ENCODE results near the gene LGALS3. TPM values are rescaled to one million over a fixed set of nuclear protein-coding genes. Genes with fewer than 3 reads are reported as not detected.

Gene LGALS3
- total and polyA plus RNA-seq, 2 experiments from 2014 or later, result 461 to 766 TPM

DNA sequence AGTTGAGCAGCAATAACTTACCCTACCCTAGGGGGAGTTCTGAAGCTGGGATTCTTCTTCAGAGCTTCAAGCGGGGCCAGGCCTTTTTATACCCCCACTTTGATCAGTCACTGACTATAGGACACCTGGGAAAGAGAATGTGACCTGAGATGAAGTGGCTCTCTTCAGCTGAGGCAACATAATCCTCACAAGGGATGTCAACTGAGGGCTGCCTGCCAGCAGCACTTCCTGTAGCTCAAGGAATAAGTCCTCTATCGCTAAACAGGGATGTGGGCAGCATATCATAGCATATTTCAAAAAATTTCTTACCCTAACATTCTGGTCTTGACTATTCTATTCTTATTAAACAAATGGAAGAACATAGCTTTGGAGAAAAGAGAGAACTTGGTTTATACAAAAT is 17.4 kb downstream of the LGALS3 start:
- TF ChIP-seq, protein P1, sequence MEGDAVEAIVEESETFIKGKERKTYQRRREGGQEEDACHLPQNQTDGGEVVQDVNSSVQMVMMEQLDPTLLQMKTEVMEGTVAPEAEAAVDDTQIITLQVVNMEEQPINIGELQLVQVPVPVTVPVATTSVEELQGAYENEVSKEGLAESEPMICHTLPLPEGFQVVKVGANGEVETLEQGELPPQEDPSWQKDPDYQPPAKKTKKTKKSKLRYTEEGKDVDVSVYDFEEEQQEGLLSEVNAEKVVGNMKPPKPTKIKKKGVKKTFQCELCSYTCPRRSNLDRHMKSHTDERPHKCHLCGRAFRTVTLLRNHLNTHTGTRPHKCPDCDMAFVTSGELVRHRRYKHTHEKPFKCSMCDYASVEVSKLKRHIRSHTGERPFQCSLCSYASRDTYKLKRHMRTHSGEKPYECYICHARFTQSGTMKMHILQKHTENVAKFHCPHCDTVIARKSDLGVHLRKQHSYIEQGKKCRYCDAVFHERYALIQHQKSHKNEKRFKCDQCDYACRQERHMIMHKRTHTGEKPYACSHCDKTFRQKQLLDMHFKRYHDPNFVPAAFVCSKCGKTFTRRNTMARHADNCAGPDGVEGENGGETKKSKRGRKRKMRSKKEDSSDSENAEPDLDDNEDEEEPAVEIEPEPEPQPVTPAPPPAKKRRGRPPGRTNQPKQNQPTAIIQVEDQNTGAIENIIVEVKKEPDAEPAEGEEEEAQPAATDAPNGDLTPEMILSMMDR (IDR thresholded peaks at IDR 0.05; ENCODE audit: poor library complexity), result no peak
- TF ChIP-seq EZH2 (IDR thresholded peaks at IDR 0.05; ENCODE audit: borderline replicate concordance), result no peak
- no peak for TF ChIP-seq EZH2phosphoT487 (IDR thresholded peaks at IDR 0.05; ENCODE audit: low read depth, severe bottlenecking, unreplicated experiment)
- H3K36me3 ChIP-seq (replicated peaks; ENCODE audit: insufficient read depth, low read depth), result no peaks in the 10 kb centered on the region
- WGBS (ENCODE audit: low lambda C conversion rate, missing lambda C conversion rate), result 96% methylated on average over 2 of the region's 2 CpGs

DNA sequence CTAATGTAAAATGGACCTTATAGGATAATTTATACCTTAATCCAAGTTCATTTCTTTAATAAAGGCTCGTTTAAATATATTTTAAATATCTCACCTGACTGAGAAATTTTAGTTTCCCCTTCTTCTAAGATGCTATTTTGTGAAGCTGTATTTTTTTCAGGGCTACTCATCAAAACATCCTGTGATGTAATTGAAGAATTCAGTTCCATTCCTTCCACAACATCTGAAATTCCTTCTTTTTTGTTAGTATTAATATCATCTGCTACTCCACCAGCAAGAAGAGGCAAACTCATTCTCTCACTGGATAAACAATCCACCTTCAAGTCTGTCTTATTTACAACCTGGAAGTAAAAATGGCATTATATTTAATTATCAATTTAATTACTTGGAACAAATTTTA is 22.5 kb downstream of the LGALS3 start:
- H3K79me2 ChIP-seq, result no peaks in the 10 kb centered on the region
- no peak overlapping the region for H3K27ac ChIP-seq
- no peak overlapping the region for H2AFZ ChIP-seq
- H3K4me3 ChIP-seq, result no peak overlapping the region
- no peak overlapping the region for H3K4me2 ChIP-seq
- H3K27me3 ChIP-seq, result no peaks in the 10 kb centered on the region
- H3K36me3 ChIP-seq (replicated peaks; ENCODE audit: insufficient read depth, low read depth), result no peaks in the 10 kb centered on the region
- no peaks in the 10 kb centered on the region for H3K9me3 ChIP-seq (ENCODE audit: low read depth)
- H3K9me2 ChIP-seq (replicated peaks; ENCODE audit: insufficient read depth), result no peaks in the 10 kb centered on the region
- no peaks in the 10 kb centered on the region for H3K4me1 ChIP-seq (ENCODE audit: insufficient read depth)
- TF ChIP-seq, protein P1 (IDR thresholded peaks at IDR 0.05; ENCODE audit: poor library complexity), result no peak
- TF ChIP-seq EZH2 (IDR thresholded peaks at IDR 0.05; ENCODE audit: borderline replicate concordance) (no peak), EZH2phosphoT487 (IDR thresholded peaks at IDR 0.05; ENCODE audit: low read depth, severe bottlenecking, unreplicated experiment) (no peak)
- no peak for DNase-seq (ENCODE audit: low spot score)
- WGBS (ENCODE audit: low lambda C conversion rate, missing lambda C conversion rate), result 83% methylated on average over 1 of the region's 1 CpG
- no peaks in the 10 kb centered on the region for H4K20me1 ChIP-seq (ENCODE audit: insufficient read depth, poor library complexity, severe bottlenecking)

More for the DNA sequence above, 17.4 kb downstream of the LGALS3 start:
- Histone ChIP-seq H3K27ac (no peak overlapping the region), H3K27me3 (no peaks in the 10 kb centered on the region), H3K9me3 (ENCODE audit: low read depth) (no peaks in the 10 kb centered on the region), H3K4me1 (ENCODE audit: insufficient read depth) (no peaks in the 10 kb centered on the region), H3K9me2 (replicated peaks; ENCODE audit: insufficient read depth) (no peaks in the 10 kb centered on the region), H2AFZ (no peak overlapping the region), H3K4me3 (no peak overlapping the region), H3K4me2 (no peak overlapping the region), H3K79me2 (no peaks in the 10 kb centered on the region), H4K20me1 (ENCODE audit: insufficient read depth, poor library complexity, severe bottlenecking) (no peaks in the 10 kb centered on the region)
- DNase-seq (ENCODE audit: low spot score), result no peak

DNA sequence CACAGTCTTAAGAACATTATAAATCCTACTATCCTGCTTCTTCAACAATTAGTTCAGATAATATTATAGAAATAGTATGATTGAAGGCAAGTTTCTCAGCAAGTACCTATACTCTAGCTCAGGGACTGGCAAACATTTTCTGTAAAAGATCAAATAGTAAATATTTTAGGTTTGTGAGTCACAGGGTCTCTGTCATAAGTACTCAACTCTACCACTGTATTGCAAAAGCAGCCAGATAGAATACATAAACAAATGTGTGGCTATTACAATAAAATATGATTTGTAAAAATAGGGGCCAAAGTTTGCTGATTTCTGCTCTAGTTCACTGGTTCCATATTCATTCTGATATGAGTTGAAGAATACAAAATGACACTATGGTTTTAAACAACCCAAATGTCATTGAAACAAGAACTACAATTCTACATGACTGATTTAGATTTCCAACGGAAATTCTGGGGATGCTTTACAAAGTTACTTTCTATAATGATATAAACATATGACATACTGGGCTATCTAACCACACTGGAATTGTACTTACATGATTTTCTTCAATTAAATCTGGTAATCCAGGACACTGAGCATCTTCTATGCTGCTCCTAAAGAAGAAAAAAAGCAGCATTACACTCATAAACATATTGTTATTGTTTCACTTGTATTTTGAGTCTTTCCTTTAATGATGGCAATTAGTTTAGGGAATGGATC is 23.2 kb downstream of the LGALS3 start:
- Histone ChIP-seq H3K4me2 (no peak overlapping the region), H3K27me3 (no peaks in the 10 kb centered on the region), H3K27ac (no peak overlapping the region), H3K9me3 (ENCODE audit: low read depth) (no peaks in the 10 kb centered on the region), H3K4me1 (ENCODE audit: insufficient read depth) (no peaks in the 10 kb centered on the region), H4K20me1 (ENCODE audit: insufficient read depth, poor library complexity, severe bottlenecking) (no peaks in the 10 kb centered on the region), H3K9me2 (replicated peaks; ENCODE audit: insufficient read depth) (no peaks in the 10 kb centered on the region), H3K79me2 (no peaks in the 10 kb centered on the region), H3K4me3 (no peak overlapping the region), H2AFZ (no peak overlapping the region), H3K36me3 (replicated peaks; ENCODE audit: insufficient read depth, low read depth) (no peaks in the 10 kb centered on the region)
- no peak for DNase-seq (ENCODE audit: low spot score)
- TF ChIP-seq, protein P1 (IDR thresholded peaks at IDR 0.05; ENCODE audit: poor library complexity), result no peak
- TF ChIP-seq EZH2phosphoT487 (IDR thresholded peaks at IDR 0.05; ENCODE audit: low read depth, severe bottlenecking, unreplicated experiment), result no peak
- no peak for TF ChIP-seq EZH2 (IDR thresholded peaks at IDR 0.05; ENCODE audit: borderline replicate concordance)
- 91% methylated on average over 1 of the region's 1 CpG for WGBS (ENCODE audit: low lambda C conversion rate, missing lambda C conversion rate)
